Stimulated activated CD8-positive, alpha-beta memory T cell treated with anti-CD3 and anti-CD28 coated beads, Interleukin-7, amount 100 ng/mL, for 1 hour (primary cell): ENCODE measurements around the gene PREX1.

Experiments used
- DNase-seq, 2 donors: peaks; one replicate each; pipeline ENCODE4 v3.0.0-alpha.2; 2020; ENCODE audit warnings: low read depth in 2 of 2

The PREX1 gene

DNA sequence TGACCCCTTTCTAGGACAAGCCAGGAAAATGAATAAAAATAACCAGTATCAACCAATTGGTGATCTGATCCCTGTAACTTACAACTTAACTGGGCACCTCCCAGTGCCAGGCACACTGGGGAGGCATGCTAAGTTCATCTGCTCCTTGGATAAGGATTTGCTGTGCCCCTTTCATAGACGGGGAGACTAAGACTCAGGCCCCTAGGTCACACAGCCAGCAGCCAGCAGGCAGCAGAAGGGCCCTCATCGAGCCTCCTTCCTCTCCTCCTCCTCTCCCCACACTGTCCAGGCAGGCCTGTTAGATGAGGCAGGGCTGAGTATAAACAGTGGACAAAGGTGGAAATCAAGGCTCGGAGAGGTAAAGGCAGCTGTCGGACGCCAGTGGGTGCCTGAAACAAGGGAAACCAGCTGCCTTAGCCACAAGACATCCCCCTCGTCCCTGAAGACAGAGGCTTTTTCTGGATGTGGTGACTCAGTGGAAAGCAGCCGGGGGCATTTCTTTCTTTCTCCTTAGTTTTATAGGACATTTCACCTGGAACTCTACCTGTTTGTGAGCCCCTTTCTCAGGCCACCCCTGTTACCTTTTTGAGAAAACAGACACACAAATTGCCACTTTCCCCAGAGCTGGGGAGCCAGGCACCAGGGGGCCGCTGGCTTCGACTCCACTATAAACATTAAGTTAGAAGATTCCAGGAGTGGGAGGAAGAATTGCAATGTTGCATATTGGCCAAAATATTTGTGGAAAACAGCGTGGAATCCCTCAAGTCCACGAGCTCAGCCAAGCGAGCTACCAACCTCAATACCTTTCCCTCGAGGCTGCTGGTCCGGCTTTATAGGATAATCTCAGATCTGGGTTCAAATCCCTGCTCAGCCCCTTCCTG is 166.0 kb downstream of the PREX1 start:
- DNase-seq: no peak

DNA sequence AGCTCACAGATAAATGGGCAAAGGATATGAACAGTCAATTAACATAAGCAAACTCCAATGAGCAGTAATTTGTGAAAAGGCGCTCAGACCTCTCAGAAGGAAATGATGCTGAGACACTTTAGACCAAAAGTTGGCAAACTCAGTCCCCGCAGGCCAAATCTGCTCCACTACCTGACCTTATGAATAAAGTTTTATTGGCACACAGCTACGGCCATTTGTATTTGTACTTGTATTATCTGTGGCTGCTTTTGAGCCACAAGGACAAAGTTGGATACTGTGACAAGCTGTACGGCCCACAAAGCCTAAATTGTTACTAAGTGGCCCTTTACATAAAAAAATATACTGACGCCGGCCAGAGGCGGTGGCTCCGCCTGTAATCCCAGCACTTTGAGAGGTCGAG is 167.0 kb downstream of the PREX1 start:
- DNase-seq: no peak

DNA sequence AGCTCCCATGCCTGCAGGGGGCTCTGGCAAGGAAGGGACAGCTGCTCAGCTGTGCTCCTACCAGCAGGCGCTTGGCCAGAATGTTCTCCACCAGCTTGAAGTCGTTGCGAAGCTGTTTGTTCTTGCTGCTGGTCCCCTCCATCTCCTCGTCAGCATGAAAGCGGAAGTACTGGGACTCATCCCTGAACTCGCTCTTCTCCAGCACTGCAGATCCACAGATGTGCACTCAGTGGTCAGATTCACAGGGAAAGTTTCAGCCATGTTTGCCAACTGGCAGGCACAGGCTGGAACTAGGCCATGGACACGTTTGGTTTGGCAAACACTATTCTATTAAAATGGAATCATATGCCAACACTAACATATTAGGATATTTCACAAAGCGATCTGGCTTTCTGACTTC is 167.9 kb downstream of the PREX1 start:
- DNase-seq: no peak

DNA sequence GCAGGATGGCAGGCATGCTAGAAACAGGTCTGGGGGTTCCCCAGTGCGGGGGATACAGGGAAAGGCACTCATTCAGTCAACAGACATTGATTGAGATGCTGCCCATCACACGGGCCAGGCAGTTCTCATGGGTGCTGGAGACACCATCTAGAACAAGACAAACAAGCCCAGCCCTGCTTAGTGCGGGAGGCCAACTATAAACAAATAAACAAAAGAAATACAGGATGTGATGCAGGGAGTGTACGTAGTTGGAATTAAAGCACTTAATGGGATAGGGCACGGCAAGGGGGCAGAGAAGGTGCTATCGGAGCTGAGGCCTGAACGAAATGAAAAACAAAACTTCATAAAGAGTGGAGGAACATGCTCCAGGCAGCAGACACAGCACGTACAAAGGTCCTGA is 169.3 kb downstream of the PREX1 start:
- DNase-seq: no peak

DNA sequence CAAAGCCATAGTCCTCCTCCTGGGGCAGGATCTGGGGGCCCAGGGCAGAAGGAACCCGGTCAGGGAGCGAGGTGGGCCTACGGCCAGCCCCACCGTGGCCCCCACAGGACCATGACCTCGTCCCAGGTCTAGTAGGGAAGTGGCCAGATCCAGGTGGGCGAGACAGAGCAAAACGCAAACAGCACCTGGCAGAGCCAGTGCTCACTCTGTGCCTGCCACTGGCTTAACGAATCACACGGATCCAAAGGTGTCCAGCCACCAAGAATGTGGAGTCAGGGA is 169.7 kb downstream of the PREX1 start:
- no peak for DNase-seq

DNA sequence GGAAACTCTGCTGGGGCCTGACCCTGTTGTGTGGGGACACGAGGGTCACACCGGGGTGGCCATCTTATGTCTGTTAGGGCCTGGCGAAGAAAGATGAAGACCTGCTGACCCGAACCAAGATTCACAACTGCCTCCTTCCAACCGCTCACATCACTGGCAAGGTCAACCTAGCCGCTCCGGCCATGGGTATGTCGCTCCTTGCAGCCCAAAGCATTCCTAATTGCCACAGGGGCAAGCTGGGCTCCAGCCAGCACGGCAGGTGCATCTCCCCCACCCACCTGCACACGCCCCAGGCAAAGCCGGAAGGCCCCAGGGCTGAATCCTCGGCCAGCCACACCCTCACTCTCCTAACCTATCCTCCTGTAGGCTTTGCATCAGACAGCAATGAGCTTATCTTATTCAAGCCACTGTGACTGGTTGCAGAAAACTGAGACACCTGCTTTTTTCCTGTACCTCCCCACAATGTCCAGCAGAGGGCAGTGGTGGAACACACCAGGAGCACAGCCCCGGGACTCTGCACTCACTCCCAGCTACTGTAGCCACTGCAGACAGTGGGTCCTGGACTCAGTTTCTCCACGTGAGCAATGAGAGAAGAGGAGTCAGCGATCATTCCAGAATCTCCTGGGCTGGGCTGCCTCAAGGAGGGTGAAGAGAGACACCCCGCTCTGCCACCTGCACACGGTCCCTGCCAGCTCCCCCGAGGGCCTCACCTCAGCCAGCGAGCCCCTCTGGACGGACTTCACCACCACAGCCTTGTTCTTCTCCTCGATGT is 170.2 kb downstream of the PREX1 start:
- peak; percentile 26 to 43 for DNase-seq

DNA sequence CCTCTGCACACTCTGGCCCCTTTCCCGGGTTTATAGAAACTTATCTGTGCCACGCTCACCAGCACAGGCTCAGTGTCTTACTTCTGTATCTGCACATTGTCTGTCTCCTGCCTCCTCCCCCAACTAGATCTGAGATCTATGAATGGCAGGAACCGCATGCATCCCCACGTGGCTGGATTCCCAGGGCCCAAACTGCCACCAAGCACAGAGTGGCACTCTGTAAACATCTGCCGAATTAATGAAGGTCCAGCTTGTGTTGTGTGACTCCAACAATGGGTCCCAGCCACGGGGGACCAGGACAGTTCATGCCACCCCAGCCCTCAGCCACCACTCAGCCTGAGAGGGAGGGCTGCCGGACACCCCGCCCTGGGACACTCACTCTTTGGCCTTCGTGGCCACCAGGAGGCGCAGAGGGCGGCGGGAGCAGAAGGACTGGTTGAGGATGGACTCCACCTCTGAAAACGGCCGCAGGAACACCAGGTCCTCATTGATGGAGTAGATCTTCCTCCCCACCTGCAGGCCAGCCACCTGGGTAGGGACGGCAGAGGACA is 171.1 kb downstream of the PREX1 start:
- no peak for DNase-seq

DNA sequence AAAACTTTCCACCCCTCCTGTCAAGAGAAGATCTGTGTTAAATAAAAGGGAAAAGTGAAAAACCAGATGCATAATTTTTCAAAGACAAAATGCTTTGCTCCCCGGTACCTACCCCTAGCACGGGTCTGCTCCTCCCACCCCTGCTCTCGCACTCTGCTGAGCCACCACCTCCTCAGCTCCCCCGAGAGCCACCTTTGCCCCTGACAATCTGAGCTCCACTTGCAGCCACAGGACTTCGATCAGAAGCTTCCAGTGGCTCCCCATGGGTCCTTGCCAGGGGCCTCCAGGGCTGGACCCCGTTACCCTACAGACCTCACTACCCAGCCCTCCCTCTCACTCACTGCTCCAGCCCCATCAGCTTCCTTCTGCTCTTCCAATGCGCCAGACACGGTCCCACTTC is 171.7 kb downstream of the PREX1 start:
- DNase-seq: no peak

DNA sequence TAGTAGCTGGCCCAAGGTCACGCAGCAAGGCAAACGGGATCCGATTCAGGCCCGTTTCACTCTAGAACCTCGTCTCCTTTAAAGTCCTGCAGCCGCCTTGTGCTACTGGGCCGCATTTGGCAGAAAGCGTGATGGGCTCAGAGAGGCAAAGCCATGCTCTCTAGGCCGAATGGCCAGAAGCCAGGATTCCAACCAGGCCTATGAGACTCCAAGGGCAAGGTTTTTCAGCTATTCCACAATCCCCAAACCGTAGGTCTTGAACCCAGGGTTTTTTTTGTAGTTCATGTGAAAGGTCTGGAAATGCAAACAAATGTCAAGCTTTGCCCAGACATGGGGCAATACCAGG is 174.1 kb downstream of the PREX1 start:
- DNase-seq: no peak

DNA sequence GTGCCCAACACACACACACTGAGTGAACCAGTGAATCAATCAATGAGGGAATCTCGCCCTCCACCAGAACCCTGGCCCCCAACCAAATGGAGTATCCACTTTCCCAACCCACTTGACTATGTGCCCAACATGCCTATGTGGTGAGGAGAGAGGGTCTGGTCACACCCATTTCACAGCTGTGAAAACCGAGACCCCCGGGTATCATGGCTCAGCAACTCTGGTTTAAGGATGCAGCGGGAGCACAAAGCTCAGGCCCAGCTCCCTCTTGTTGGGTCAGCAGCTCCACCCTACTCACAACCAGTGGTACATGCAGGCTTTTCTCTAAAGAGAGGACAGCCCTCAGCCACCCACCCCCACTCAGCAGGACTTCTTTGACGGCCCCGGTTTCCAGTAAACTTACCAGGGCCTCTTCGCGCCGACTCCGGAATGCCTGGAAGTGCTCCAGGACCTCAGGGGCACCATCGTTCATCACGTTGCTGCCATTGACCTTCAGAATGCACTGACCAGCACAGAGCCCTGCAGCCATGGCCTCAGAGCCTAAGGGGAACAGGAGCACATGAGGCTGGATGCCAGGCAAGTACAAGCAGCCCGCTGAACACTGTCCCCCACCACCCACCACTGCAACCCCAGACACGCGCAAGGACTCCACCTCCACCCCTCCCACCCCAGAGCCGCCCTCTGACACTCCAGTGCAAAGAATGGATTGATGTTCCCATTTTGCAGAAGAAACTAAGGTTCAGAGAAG is 174.7 kb downstream of the PREX1 start:
- DNase-seq: no peak

DNA sequence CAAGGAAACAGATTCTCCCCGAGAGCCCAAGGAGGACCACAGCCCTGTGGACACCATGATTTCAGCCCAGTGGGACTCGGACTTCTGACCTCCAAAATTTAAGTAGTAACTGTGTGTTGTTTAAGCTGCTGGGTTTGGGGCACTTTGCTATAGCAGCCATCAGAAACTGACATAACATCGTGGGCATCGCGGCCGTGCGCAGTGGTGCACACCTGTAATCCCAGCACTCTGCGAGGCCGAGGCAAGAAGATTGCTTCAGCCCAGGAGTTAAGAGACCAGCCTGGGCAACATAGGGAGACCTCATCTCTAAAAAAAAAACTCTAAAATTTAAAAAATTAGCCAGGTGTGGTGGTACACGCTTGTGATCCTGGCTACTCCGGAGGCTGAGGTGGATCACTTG is 175.8 kb downstream of the PREX1 start:
- DNase-seq: no peak

DNA sequence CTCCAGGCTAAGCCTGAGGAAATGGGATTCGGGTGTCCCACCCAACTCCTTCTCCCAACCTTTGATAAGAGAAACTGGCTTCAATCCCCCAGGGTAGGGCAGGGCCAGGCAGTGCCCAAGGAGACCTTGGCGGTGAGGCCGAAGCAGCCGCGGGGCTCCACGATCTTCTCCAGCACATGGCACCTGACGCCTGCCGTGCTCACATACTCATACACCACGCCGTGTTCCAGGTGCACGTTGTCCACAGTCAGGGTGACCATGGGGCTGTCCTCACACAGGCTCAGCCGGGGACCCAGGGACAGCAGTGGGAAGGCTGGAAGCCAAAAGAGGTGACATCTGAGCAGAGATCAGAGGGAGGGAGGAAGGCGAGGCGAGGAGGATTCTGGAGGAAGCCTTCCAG is 176.5 kb downstream of the PREX1 start:
- no peak for DNase-seq

DNA sequence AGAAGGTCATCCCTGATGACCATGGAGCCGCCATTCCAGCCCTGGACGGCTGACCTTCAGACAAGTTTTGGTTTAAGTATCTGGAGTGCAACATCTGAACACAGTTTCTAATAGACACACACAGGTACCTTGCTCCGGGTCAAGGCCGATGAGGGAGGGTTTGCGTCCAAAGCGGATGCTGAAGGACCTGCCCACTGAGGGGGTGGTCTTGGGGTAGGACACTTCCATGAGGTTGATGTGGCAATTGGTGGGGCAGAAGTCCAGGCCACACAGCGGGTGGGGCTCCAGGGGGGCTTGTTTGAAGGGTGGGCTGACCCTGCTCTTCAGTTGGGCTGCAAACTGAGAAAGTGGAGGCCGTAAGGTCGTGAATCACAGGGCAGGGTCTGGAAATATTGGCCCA is 177.9 kb downstream of the PREX1 start:
- no peak for DNase-seq

DNA sequence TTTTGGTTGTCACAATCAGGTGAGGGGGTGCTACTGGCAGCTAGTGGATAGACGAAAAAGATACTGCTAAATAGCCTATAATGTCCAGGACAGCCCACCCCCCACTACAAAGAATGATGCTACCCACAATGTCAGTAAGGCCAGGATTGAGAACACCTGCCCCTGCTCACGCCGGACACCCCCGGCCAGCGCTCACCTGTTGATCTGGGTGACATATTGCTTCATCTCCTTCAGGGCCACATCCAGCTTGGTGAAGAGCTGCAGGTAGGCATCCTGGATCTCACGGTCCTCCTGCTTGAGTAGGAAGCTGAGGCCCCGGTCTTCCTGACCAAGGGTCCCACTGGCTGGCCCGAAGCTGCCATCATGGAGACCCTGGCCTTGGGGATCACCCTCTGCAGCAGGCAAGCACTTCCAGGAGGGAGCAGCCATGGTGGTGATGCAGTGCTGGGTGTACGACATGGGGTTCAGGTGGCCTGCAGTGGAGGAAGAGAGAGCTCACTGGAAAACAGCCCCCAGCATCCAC is 178.6 kb downstream of the PREX1 start:
- DNase-seq: no peak

DNA sequence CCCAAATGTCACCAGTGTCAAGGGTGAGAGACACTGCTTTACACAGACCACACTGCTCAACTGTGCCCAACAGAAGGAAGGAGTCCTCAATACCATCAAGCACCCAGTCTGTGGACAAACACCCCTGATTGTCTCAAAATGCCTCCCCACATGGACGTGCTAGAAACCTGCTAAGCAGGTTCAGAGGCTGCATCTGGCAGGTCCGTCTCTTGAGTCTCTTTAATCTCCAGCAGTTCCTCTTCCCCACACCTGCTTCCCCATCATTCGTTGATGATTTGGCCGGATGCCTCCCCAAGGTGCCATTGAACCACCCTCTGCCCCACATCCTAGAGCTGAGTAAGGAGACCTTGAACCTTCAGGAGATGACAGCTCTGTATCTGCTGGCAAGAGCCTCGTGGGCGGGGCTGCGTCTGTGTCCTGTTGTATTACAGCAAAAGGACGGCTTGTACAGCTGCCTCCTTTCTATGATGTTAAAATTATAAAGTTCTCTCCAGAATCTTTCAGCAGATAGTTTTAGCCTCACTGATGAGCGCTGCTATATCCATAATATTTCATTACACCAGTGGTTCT is 179.2 kb downstream of the PREX1 start:
- no peak for DNase-seq

DNA sequence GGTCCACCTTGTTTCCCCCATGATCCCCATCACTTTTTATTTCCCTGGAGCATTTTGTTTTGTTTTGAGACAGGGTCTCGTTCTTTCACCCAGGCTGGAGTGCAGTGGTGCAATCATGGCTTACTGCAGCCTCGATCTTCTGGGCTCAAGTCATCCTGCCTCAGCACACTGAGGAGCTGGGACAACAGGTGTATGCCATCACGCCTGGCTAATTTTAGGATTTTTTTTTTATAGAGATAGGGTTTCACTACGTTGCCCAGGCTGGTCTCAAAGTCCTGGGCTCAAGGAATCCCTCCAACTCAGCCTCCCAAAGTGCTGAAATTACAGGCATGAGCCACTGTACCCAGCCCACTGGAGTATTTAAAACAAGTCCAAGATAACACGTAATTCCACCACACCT is 179.9 kb downstream of the PREX1 start:
- no peak for DNase-seq

DNA sequence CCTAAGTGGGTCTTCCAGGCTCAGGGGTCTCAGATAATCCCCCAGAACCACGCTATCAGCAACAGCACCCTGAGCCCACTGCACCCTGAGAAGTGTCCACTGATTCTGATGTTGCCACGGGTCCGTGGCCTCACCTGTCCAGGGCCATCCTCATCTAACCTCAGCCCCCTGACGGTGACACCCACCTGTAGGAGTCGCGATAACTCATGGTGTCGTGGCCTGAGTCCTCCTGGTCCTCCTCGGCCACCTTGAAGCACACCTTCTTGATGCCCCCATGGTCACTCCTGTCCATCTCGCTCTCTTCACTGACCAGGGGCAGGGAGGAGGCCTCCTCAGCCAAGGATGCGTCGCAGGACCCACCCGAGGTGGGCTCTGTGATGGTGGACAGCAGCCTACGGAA is 182.1 kb downstream of the PREX1 start:
- no peak for DNase-seq

DNA sequence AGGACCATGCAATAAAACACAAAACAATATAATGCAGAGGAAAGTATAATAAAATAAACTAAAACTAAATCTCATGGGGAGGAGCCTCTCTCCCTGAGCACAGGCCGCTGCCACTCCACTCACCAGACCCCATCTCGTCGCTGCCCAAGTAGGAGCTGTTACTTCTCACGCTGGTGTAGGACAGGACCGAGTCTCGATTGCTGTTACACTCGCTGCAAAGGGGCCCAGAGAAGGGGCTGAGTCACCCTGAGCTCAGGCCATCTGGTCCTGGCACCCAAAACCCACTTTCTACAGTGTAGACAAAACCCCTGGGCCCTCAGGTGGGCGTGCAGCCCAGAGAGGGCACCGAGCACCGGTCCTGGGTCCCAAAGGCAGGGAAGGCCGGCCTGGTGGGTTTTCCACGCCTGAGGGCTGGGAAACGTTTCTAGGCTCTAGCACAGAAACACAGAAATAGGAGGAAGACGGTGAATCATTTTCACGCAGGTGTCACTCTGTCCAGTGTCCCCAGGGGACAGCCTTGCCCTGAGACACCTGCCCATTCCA is 183.4 kb downstream of the PREX1 start:
- DNase-seq: no peak

DNA sequence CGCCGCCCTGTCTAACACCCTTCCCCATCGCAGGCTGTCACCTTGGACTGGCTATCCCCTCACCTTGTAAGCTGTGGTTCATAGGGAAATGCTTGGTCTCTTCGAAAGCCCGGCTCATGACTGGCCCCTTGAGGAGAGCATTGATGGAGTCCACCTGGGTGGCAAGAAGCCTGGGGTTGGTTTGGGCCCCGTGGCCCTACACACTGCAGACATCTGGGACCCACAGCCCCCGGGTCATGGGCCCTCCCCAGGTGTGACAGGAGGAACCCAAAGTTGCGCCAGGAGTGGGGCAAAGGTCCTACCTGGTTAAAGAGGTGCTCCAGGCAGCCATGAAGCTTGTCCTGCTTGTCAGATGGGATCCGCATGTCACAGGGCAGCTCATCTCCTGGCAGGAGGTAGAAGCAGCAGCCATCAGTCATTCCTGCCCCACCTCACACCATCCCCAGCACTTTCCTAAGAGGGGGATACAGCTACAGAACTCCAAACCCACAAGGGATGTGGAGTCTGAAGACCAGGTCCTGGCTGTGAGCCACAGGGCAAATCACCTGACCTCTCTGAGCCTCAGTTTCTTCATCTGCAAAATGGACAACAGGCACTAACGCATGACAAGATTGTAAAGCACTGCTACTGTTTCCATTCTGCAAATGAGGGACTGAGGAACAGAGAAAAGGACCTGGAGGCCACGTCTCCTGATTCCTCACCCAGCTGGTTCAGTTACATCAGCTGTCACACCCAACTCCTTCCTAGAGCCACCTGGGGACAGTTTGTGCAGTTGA is 185.5 kb downstream of the PREX1 start:
- no peak for DNase-seq

DNA sequence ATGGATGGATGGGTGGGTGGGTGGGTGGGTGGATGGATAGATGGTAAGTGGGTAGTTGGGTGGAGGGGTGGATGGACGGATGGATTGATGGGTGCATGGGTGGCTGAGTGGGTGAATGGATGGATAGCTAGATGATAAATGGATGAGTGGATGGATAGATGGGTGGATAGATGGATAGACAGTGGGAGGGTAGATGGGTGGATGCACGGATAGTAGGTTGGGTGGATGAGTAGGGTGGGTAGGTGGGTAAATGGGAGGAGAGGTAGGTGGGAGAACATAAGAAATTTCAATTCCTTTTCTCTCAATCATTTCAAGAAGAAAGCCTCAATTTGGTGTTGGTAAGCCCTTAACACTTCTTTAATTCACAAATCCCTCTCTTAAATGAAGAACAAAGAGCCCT is 186.9 kb downstream of the PREX1 start:
- DNase-seq: no peak

DNA sequence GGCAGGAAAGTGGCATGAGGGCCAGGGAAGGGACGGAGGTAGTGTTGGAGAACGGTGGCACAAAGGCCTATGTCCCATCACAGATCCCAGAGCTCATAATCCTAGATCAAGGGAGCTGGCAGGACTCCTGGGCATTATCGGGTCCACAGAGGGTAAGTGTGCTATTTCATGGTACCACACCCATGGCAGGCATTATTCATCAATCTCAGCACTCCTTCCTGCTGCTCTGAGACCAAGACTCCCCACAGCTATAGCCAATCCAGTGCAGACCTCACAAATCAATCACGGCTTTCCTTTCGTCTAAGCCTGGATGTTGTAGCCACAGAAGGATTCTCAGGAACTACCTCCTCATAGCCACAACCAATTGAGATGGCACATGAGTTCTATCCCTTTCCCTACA is 187.9 kb downstream of the PREX1 start:
- no peak for DNase-seq
